GF-D8 (cell line): ENCODE data around the gene CIDEC.

Source experiments
- DNase-seq: peaks from one replicate; lab custom pipeline; 2025; lab: John Stamatoyannopoulos, UW

The CIDEC gene

GRCh38 chr3:9879830-9880549, at the start of gene CIDEC:
Gene CIDEC (minus strand): TSS chr3:9880253. CDS start chr3:9878486, 1,767 bp downstream.
- no peak for DNase-seq

DNA sequence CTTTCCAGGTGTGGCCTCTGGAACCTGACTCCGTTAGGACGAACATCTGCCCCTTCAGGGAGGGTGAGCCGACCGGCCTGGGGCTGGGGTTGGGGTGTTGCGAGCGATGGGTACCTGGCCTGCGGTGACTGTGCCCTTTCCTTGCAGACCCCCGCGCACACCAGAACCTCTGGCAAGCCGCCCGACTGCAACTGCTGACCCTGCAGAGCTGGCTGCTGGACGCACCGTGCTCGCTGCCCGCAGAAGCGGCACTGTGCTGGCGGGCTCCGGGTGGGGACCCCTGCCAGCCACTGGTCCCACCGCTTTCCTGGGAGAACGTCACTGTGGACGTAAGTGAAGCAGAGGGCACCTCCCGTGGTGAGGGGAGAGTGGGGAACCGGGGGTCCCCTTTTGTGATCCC, 48.1 kb upstream of the CIDEC start:
- DNase-seq: no peak

DNA sequence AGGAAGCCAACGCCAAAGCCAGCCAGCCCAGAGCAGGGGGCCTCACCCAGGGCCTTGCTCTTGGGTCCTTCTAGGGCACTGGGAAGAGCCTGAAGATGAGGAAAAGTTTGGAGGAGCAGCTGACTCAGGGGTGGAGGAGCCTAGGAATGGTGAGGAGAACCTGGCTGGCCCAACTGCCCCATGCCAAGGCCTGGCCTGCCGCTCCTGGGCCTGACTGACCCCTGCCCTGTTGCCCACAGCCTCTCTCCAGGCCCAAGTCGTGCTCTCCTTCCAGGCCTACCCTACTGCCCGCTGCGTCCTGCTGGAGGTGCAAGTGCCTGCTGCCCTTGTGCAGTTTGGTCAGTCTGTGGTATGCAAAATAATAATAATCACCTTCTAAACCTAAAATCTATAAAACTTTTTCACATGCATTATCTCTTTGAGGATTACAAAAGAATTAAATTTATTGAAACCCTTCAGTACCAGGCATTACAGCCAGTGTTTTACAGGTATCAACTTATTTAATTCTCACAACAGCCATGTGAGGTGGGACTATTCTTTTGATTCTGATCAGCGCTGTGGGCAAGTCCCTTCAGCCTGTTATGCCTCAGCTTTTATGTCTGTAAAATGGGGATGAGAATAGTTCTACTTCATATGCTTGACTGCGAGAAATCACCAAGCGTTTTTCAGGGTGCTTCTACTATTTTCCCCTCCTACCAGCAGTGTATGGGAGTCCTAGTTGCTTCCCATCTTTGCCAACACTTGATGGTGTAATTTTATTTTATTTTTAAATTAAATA, 38.4 kb upstream of the CIDEC start:
- DNase-seq: no peak

GRCh38 chr3:9917820-9918219, 37.8 kb upstream of the CIDEC start:
- no peak for DNase-seq

DNA sequence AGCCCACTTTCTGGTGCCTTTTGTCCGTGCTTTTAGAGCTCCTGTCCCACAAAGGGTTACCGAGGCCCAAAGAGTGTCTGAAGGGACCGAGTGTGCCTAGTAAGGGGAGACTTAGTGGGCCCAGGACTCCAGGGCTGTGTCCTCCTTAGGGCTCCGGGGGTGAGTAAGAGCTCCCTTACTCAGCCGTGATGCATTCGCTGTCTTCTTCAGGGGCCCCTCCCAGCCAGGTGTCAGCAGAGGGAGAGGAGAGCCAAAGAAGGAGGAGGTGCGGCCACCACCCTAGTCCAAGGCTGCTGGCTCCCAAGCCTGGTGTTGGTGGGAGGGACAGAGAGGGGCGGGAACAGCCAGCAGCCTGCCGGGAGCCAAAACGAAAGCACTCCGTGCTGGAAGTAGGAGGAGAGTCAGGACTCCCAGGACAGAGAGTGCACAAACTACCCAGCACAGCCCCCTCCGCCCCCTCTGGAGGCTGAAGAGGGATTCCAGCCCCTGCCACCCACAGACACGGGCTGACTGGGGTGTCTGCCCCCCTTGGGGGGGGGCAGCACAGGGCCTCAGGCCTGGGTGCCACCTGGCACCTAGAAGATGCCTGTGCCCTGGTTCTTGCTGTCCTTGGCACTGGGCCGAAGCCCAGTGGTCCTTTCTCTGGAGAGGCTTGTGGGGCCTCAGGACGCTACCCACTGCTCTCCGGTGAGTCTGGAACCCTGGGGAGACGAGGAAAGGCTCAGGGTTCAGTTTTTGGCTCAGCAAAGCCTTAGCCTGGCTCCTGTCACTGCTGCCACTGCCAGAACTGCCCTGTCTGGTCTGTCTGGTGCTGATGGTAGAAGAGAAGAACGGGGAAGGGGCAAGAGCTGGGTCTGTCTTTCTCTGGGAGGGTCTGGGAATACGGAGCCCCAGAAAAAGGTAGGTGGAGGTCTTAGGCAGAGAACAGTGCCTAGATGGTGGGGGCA, 37.0 kb upstream of the CIDEC start, which contains the start of gene IL17RC:
TSS of gene IL17RC (plus strand) at position 365 of the 947 bp plus-strand sequence. CDS start at position 583, 218 bp downstream.
- no peak for DNase-seq

- DNase-seq: no peak
Measured at GRCh38 chr3:9916346-9916733, 36.3 kb upstream of the CIDEC start.

DNA sequence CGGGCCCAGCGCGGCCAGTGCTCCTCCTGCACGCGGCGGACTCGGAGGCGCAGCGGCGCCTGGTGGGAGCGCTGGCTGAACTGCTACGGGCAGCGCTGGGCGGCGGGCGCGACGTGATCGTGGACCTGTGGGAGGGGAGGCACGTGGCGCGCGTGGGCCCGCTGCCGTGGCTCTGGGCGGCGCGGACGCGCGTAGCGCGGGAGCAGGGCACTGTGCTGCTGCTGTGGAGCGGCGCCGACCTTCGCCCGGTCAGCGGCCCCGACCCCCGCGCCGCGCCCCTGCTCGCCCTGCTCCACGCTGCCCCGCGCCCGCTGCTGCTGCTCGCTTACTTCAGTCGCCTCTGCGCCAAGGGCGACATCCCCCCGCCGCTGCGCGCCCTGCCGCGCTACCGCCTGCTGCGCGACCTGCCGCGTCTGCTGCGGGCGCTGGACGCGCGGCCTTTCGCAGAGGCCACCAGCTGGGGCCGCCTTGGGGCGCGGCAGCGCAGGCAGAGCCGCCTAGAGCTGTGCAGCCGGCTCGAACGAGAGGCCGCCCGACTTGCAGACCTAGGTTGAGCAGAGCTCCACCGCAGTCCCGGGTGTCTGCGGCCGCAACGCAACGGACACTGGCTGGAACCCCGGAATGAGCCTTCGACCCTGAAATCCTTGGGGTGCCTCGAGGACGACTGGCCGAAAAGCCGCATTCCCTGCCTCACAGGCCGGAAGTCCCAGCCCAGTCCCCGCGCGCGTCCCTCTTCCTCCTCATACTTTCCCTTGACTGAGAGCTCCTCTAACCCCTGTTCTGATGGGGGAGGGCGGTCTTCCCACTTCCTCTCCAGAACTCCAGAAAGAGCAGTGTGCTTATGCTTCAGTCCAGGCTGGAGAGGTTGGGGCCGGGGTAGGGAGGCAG, 35.4 kb upstream of the CIDEC start:
- DNase-seq: peak; percentile 19

GRCh38 chr3:9914559-9915253, 34.7 kb upstream of the CIDEC start:
- peak; percentile 45 for DNase-seq

GRCh38 chr3:9914011-9914410, 34.0 kb upstream of the CIDEC start:
- no peak for DNase-seq

DNA sequence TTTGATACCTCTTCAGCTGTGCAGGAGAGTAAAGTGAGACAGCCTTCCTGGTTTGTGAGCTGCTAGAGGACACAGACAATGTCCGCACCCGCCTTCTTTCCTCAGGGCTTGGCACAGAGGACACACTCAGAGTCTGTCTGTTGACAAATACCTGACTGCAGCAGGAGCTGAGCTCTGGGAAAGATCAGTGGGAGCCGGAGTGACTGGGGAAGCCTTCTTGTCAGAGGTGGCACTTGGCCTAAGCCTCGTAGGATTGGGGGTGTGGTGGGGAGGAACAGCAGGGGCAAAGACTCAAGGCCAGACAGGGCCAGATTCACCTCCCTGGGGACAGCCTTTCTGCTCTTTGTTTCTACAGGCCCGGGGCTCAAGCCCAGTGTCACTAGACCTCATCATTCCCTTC, 33.5 kb upstream of the CIDEC start:
- DNase-seq: no peak

GRCh38 chr3:9912294-9912935, 32.4 kb upstream of the CIDEC start:
- peak; percentile 77 for DNase-seq

GRCh38 chr3:9911863-9912262, 31.8 kb upstream of the CIDEC start:
- no peak for DNase-seq

DNA sequence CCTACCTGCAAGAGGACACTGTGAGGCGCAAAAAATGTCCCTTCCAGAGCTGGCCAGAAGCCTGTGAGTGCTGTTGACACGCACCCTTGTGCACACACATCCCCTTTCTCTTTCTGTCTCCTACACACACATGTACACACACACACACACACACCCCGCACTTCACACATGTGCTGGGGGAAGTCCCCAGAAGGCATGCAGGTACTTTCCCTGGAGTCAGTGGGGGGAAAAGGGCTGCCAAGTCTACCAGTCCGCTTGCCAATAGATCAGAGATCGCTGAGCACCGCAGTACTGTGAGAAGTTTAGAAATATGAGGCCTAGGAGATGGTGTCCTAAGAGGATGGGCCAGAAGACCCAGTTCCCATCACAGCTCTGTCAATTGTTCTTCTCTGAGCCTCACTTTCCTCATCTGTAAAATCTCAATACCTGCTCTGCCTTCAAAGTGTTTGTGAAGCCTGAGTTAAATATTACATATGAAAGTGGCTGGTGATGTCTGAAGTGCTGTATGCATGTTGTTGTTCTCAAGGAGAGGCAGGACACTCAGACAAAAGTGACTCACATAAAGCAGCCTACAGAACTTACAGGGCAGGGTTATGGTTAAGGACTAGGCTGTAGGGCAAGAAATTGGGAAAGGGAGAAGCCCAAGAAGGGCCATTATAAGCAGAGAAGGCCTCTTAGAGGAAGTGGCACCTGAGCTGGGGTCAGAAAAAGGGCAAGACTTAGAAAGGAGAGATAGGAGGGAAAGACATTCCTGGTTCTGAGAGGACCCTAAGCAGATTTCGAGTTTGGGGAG, 29.4 kb upstream of the CIDEC start:
- no peak for DNase-seq

DNA sequence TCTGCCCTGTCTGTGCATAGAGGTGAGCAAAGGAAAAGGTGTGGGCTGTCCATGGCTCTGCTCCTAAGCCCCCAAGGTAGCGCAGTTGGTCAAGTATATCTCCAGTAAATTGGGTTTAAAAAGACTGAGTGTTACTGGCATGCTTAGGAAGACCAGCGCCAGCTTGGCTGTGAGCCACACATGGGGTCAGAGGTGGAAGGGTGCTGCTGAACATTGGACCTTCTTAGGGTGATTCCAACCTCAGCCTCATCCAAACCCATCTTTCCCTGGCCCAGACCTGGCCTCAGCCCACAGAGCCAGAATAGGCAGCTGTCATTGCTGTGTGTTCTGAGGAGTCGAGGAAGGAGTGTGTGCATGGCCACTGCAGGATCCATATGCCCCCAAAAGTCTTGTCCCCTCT, 28.2 kb upstream of the CIDEC start:
- DNase-seq: no peak

DNA sequence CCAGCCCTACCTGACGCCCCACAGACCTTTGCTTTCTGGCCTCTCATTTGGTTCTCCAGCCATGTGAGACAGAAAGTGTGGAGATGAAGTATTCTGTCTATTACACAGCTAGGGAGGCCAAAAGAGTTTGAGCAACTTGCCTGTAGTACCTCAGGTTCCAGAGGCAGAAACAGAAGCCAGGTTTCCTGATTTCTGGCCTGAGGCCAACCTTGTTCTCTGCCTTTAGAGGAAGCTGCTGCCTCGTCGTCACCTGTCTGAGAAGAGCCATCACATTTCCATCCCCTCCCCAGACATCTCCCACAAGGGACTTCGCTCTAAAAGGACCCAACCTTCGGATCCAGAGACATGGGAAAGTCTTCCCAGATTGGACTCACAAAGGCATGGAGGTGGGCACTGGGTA, 26.4 kb upstream of the CIDEC start:
- no peak for DNase-seq

DNA sequence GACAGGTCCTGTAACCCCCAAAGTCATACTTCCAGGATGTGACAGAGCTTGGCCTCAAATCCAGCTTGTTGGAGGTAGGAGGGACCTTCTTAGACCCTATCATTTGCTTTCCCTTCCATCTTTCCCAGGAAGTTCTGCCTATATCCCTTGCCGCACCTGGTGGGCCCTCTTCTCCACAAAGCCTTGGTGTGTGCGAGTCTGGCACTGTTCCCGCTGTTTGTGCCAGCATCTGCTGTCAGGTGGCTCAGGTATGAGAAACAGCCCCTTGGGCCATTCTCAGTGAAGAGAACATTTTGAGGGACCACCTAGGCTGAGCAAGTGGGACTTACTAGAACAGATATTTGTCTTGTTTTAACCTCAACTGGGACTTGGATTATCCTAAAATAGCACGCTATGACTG, 23.9 kb upstream of the CIDEC start:
- no peak for DNase-seq

- DNase-seq: no peak
Measured at GRCh38 chr3:9903238-9903624, 23.2 kb upstream of the CIDEC start.

DNA sequence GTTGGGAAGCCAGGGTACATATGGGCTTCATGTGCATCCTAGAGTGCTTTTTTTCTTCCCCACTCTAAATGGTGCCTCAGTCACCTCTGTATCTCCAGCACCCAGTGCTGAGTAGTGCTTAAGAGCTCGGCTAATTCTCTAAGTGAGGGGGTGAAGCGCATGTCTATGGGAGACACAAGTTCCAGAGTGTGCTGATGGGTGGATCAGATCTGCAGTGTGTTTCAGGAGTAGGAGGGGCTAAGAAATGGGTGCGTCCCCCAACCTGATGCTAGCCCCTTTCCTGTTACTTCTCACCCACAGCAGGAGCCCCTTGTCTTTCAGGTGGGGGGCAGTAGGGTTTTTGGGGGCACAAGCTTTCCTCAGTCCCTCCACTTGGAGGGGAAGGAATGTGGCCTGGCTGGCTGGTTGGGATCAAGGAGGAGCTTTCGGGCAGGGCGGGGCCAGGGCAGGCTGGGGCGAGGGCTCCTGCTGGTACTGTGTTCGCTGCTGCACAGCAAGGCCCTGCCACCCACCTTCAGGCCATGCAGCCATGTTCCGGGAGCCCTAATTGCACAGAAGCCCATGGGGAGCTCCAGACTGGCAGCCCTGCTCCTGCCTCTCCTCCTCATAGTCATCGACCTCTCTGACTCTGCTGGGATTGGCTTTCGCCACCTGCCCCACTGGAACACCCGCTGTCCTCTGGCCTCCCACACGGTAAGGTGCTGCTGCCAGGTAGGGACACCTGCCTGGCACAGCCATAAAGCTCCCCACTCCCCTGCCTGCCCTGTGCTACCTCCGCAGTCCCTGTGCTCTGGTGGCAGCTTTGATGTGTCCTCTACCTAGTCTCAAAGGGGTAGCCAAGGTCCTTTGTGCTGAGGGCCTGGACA, 22.6 kb upstream of the CIDEC start, which contains the start of gene IL17RE:
TSS of gene IL17RE (plus strand) at position 477 of the 866 bp plus-strand sequence. CDS start at position 562, 85 bp downstream.
- DNase-seq: no peak
